SIG-M5 treated with dmso at 0.1 percent for 504 hours (cell line): ENCODE measurements around the gene NBEAL2.

Experiments
- DNase-seq: peaks from one replicate; lab custom pipeline; 2025; ENCODE audit not compliant: unreplicated experiment; lab: John Stamatoyannopoulos, UW

The NBEAL2 gene

GRCh38 chr3:46978985-46979944 is at the start of gene NBEAL2:
Gene NBEAL2, plus strand, starts transcription at chr3:46979666. Its CDS starts 196 bp downstream, at chr3:46979862.
- peak; percentile 95 for DNase-seq

- DNase-seq: no peak
Observed at GRCh38 chr3:46930166-46930944, 49.1 kb upstream of the NBEAL2 start.

- no peak for DNase-seq
Observed at GRCh38 chr3:46930945-46931403, 48.5 kb upstream of the NBEAL2 start.

GRCh38 chr3:46931631-46932331 is 47.7 kb upstream of the NBEAL2 start:
- DNase-seq: no peak

- DNase-seq: no peak
Observed at GRCh38 chr3:46932455-46933225, 46.8 kb upstream of the NBEAL2 start.

GRCh38 chr3:46933261-46933660 is 46.2 kb upstream of the NBEAL2 start:
- no peak for DNase-seq

- no peak for DNase-seq
Observed at GRCh38 chr3:46934072-46934471, 45.4 kb upstream of the NBEAL2 start.

GRCh38 chr3:46934498-46935167 is 44.8 kb upstream of the NBEAL2 start:
- DNase-seq: no peak

- DNase-seq: peak; percentile 40
Observed at GRCh38 chr3:46935168-46935858, 44.2 kb upstream of the NBEAL2 start.

GRCh38 chr3:46935989-46936558 is 43.4 kb upstream of the NBEAL2 start:
- peak; percentile 86 for DNase-seq

GRCh38 chr3:46936733-46937250 is 42.7 kb upstream of the NBEAL2 start:
- DNase-seq: no peak

- no peak for DNase-seq
Observed at GRCh38 chr3:46938118-46938517, 41.3 kb upstream of the NBEAL2 start.

GRCh38 chr3:46939578-46940445 is 39.7 kb upstream of the NBEAL2 start:
- DNase-seq: no peak

GRCh38 chr3:46942076-46942475 is 37.4 kb upstream of the NBEAL2 start:
- DNase-seq: no peak

GRCh38 chr3:46942481-46943236 is 36.8 kb upstream of the NBEAL2 start:
- no peak for DNase-seq

GRCh38 chr3:46943237-46944187 is 36.0 kb upstream of the NBEAL2 start:
- DNase-seq: no peak
